Measurements from ENCODE around the gene TCN2. TPM values are rescaled to one million over a fixed set of nuclear protein-coding genes. Genes with fewer than 3 reads are reported as not detected.
A peak's percentile ranks its signal among the peaks of the same experiment; 100 is the strongest.
"Not testable (repeated sequence)": the region's sequence is repeated elsewhere in the genome, so short reads cannot be mapped to it uniquely, and the experiment has no call there.

Gene TCN2
- total and polyA plus RNA-seq, 12 donors, result 8.9 to 46.8 (median 14.8) TPM

GRCh38 chr22:30628491-30628890 lies 21.5 kb downstream of the TCN2 start:
- H3K36me3 ChIP-seq, result peaks cover 0 to 23% (median 0%) of the 10 kb centered on the region in 9 donors
- ATAC-seq (peak in 7 of 8 donors; percentile 69 to 85 (median 79)), DNase-seq (peak in 1 of 2 donors; percentile 48)
- H3K27me3 ChIP-seq, result no peaks in the 10 kb centered on the region
- H3K4me3 ChIP-seq, result no peak overlapping the region
- no peaks in the 10 kb centered on the region for H3K9me3 ChIP-seq
- no peak for TF ChIP-seq CTCF (IDR thresholded peaks at IDR 0.05)
- WGBS, 2 donors, result 47 to 49% methylated on average over 4 of the region's 4 CpGs
- intact Hi-C loops (cut with DNase I), result no loop called here
- peaks cover 0 to 5% (median 0%) of the 10 kb centered on the region in 9 donors for H3K4me1 ChIP-seq
- H3K27ac ChIP-seq, result no peak overlapping the region

GRCh38 chr22:30631469-30631868 lies 24.5 kb downstream of the TCN2 start:
- H3K9me3 ChIP-seq, H3K36me3 ChIP-seq, ATAC-seq, H3K27me3 ChIP-seq, H3K4me3 ChIP-seq, H3K27ac ChIP-seq, DNase-seq: not testable (repeated sequence)
- 94 to 95% methylated on average over 14 to 16 of the region's 31 CpGs for WGBS, 2 donors
- H3K4me1 ChIP-seq, result peaks cover 5 to 27% (median 21%) of the 10 kb centered on the region in 9 donors
- intact Hi-C loops (cut with DNase I), result loop anchor here in 5 of 10 donors (5.0 to 10.0 kb wide), 3 partner anchors 126 to 513 kb away; partner anchors contain the start of gene PLA2G3 (in 1 of the 5)

- no peaks in the 10 kb centered on the region for H3K27me3 ChIP-seq
- intact Hi-C loops (cut with DNase I), result loop anchor here (1.0 to 10.0 kb wide), 11 partner anchors 28 to 510 kb away; partner anchors contain the start of genes DUSP18 (in 2 of the 10), PLA2G3 (in 1 of the 10) and TCN2 (in 1 of the 10)
- DNase-seq (peak; percentile 87 to 89), ATAC-seq (peak; percentile 68 to 89 (median 80))
- peak overlapping the region; percentile 60 to 97 (median 90) for H3K27ac ChIP-seq
- peaks cover 16 to 38% (median 33%) of the 10 kb centered on the region in 9 donors for H3K4me1 ChIP-seq
- H3K9me3 ChIP-seq, result no peaks in the 10 kb centered on the region
- H3K4me3 ChIP-seq, result peak overlapping the region; percentile 52 to 91 (median 74)
- 9 to 13% methylated on average over 29 of the region's 29 CpGs for WGBS, 2 donors
- no peaks in the 10 kb centered on the region for H3K36me3 ChIP-seq
- TF ChIP-seq CTCF (IDR thresholded peaks at IDR 0.05), result peak; percentile 86 to 97 (median 95)
Observed at GRCh38 chr22:30634471-30635233, 27.7 kb downstream of the TCN2 start.

GRCh38 chr22:30635273-30636225 lies 28.6 kb downstream of the TCN2 start, which contains the start of gene SLC35E4:
Gene SLC35E4 (plus strand): TSS chr22:30635781. CDS start chr22:30636451, 670 bp downstream.
- peak; percentile 94 to 98 for DNase-seq
- 0 to 1% methylated on average over 74 to 75 of the region's 75 CpGs for WGBS, 2 donors
- TF ChIP-seq CTCF (IDR thresholded peaks at IDR 0.05), result peak in 4 of 9 donors; percentile 6 to 42 (median 20)
- peaks cover 16 to 41% (median 35%) of the 10 kb centered on the region in 9 donors for H3K4me1 ChIP-seq
- intact Hi-C loops (cut with DNase I), result loop anchor here in 9 of 10 donors (1.0 to 10.0 kb wide), 10 partner anchors 29 to 509 kb away; partner anchors contain the start of genes DUSP18 (in 2 of the 9), PLA2G3 (in 1 of the 9) and TCN2 (in 1 of the 9)
- H3K4me3 ChIP-seq, result peak within 1 kb of the TSS; percentile 52 to 91 (median 74)
- no peaks in the 10 kb centered on the region for H3K36me3 ChIP-seq
- H3K9me3 ChIP-seq, result no peaks in the 10 kb centered on the region
- H3K27me3 ChIP-seq, result no peaks in the 10 kb centered on the region
- peak; percentile 92 to 97 (median 96) for ATAC-seq
- H3K27ac ChIP-seq, result peak within 1 kb of the TSS; percentile 60 to 97 (median 90)
